Neural progenitor cell (in vitro differentiated cells): Measurements from ENCODE around the gene CROCC2. TPM values are rescaled to one million over a fixed set of nuclear protein-coding genes. Genes with fewer than 3 reads are reported as not detected.

Source experiments
- DNase-seq: peaks from one replicate; pipeline ENCODE4 v3.0.0-alpha.2; 2016; ENCODE audit warnings: low spot score
- H2AFZ ChIP-seq: fragments of 200-600 bp; sonication (generic); replicated peaks from 2 replicates; pipeline ENCODE4 v1.6.1; 2016; ENCODE audit warnings: antibody characterized with exemption
- H3F3A ChIP-seq: fragments of 200-600 bp; sonication (generic); 2 replicates; pipeline ENCODE4 v1.6.1; 2016; ENCODE audit warnings: antibody characterized with exemption, low read depth
- H3K27ac ChIP-seq: fragments of 200-600 bp; sonication (generic); 2 replicates; pipeline ENCODE4 v1.5.1; 2016; ENCODE audit warnings: mild to moderate bottlenecking
- H3K27me3 ChIP-seq: fragments of 200-600 bp; sonication (generic); 2 replicates; pipeline ENCODE4 v1.6.1; 2016; ENCODE audit warnings: mild to moderate bottlenecking, moderate library complexity
- H3K36me3 ChIP-seq: fragments of 200-600 bp; sonication (generic); 2 replicates; pipeline ENCODE4 v1.5.1; 2016
- H3K4me1 ChIP-seq: fragments of 200-600 bp; sonication (generic); 2 replicates; pipeline ENCODE4 v1.6.1; 2016; ENCODE audit warnings: mixed run types
- H3K4me2 ChIP-seq: fragments of 200-600 bp; sonication (generic); 2 replicates; pipeline ENCODE4 v1.6.1; 2016
- H3K4me3 ChIP-seq: fragments of 200-600 bp; sonication (generic); 2 replicates; pipeline ENCODE4 v1.5.1; 2016
- H3K79me2 ChIP-seq: fragments of 200-600 bp; sonication (generic); 2 replicates; pipeline ENCODE4 v1.6.1; 2016; ENCODE audit warnings: low read depth
- H3K9ac ChIP-seq: fragments of 200-600 bp; sonication (generic); 2 replicates; pipeline ENCODE4 v1.6.1; 2016
- H3K9me3 ChIP-seq: fragments of 200-600 bp; sonication (generic); 2 replicates; pipeline ENCODE4 v1.5.1; 2016; ENCODE audit warnings: low read depth
- H4K20me1 ChIP-seq: fragments of 200-600 bp; sonication (generic); 2 replicates; pipeline ENCODE4 v1.6.1; 2016; ENCODE audit warnings: low read depth
- H3K27ac Mint-ChIP-seq: 3 replicates; pipeline ENCODE4 v1.8.0; 2021; ENCODE audit warnings: mixed read lengths
- H3K27me3 Mint-ChIP-seq: 2 replicates; pipeline ENCODE4 v1.8.0; 2022; ENCODE audit warnings: low read depth, mild to moderate bottlenecking, inconsistent platforms, moderate library complexity, mixed read lengths; ENCODE audit not compliant: insufficient read depth
- H3K36me3 Mint-ChIP-seq: 3 replicates; pipeline ENCODE4 v1.8.0; 2021; ENCODE audit warnings: mixed read lengths
- H3K4me1 Mint-ChIP-seq: 3 replicates; pipeline ENCODE4 v1.8.0; 2021; ENCODE audit warnings: mixed read lengths
- H3K4me3 Mint-ChIP-seq: 3 replicates; pipeline ENCODE4 v1.8.0; 2021; ENCODE audit warnings: mild to moderate bottlenecking, moderate library complexity, mixed read lengths
- H3K9me3 Mint-ChIP-seq: 3 replicates; pipeline ENCODE4 v1.8.0; 2020; ENCODE audit warnings: mixed read lengths
- EZH2 ChIP-seq: fragments of 200-600 bp; sonication (generic); IDR thresholded peaks from 2 replicates; pipeline ENCODE4 v1.6.1; 2017; ENCODE audit warnings: antibody characterized with exemption, mild to moderate bottlenecking, moderate library complexity
- EZH2phosphoT487 ChIP-seq: fragments of 200-600 bp; sonication (generic); IDR thresholded peaks from 2 replicates; pipeline ENCODE4 v1.6.1; 2017; ENCODE audit warnings: antibody characterized with exemption
- total RNA-seq: library from RNA; depleted of rRNA; stranded (reverse); fragments of >200 nt; gene quantifications from 2 replicates; pipeline ENCODE4 v1.2.3, GENCODE V29; 2015; ENCODE audit warnings: low replicate concordance
- TF ChIP-seq, protein P1 (sequence below): fragments of 200-600 bp; sonication (generic); IDR thresholded peaks from 2 replicates; pipeline ENCODE4 v1.5.1; 2017; ENCODE audit warnings: antibody characterized with exemption, mild to moderate bottlenecking

The CROCC2 gene
- total RNA-seq, 1 donor from 2014 or later = not detected

DNA sequence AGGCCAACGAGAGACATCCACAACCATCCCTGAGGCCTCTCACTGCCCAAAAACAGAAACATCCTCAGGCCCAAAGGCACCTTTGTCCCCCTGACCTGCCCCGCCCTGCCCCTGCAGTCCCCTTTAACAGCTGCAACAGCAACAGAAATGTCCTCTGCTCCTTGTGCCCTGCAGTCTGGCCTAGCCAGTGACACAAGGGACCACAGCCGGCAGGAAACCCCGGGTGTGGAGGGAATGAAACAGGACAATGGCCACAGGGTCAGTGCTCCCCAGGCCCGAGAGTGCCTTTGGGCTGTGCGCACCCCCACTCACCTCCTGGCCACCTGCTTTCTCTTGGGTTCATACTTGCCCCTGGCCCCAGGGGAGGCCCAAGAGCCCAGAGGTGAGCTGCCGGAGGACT lies 127.9 kb downstream of the CROCC2 start:
- TF ChIP-seq EZH2phosphoT487 (no peak), EZH2 (no peak)
- TF ChIP-seq, protein P1, sequence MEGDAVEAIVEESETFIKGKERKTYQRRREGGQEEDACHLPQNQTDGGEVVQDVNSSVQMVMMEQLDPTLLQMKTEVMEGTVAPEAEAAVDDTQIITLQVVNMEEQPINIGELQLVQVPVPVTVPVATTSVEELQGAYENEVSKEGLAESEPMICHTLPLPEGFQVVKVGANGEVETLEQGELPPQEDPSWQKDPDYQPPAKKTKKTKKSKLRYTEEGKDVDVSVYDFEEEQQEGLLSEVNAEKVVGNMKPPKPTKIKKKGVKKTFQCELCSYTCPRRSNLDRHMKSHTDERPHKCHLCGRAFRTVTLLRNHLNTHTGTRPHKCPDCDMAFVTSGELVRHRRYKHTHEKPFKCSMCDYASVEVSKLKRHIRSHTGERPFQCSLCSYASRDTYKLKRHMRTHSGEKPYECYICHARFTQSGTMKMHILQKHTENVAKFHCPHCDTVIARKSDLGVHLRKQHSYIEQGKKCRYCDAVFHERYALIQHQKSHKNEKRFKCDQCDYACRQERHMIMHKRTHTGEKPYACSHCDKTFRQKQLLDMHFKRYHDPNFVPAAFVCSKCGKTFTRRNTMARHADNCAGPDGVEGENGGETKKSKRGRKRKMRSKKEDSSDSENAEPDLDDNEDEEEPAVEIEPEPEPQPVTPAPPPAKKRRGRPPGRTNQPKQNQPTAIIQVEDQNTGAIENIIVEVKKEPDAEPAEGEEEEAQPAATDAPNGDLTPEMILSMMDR = no peak
- Histone ChIP-seq H3K79me2 (no peaks in the 10 kb centered on the region), H3F3A (no peaks in the 10 kb centered on the region), H3K4me2 (no peak overlapping the region), H3K9me3 (no peaks in the 10 kb centered on the region), H4K20me1 (no peaks in the 10 kb centered on the region), H3K27ac (no peak overlapping the region), H3K36me3 (no peaks in the 10 kb centered on the region), H3K27me3 (peaks cover 48% of the 10 kb centered on the region), H2AFZ (no peak overlapping the region), H3K4me3 (no peak overlapping the region), H3K9ac (no peak overlapping the region), H3K4me1 (peaks cover 11% of the 10 kb centered on the region)
- H3K27ac Mint-ChIP-seq = no peak overlapping the region
- DNase-seq = no peak
- no peaks in the 10 kb centered on the region for H3K36me3 Mint-ChIP-seq
- no peak overlapping the region for H3K4me3 Mint-ChIP-seq
- H3K4me1 Mint-ChIP-seq = peaks cover 4% of the 10 kb centered on the region
- H3K27me3 Mint-ChIP-seq = peaks cover 20% of the 10 kb centered on the region
- H3K9me3 Mint-ChIP-seq = no peaks in the 10 kb centered on the region

DNA sequence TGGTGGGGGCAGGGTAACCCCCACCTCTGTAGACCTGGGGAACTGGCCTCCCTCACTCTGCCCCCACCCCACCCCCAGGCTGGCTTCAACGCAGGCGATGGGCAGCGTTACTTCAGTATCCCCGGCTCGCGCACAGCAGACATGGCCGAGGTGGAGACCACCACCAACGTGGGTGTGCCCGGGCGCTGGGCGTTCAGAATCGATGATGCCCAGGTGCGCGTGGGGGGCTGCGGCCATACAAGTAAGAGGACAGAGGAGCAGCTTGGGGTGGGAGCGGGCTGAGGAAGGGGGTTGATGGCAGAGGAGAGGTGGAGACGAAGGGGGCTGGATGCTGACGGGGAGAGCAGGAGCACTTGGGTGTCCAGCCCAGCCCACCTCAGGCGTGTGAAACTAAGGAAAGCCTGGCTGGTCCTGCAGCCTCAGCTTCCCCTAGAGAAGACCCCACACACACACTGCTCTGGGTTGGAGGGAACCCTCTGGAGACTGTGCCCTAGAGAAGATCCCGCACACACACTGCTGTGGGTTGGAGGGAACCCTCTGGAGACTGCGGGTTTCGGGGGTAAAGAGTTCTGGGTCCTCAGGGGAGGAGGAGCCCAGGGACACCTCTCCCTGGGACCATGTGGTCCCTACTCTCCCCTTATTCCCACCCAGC lies 128.5 kb downstream of the CROCC2 start:
- DNase-seq = no peak

GRCh38 chr2:241035142-241035817 lies 129.1 kb downstream of the CROCC2 start:
- no peak overlapping the region for H3K4me3 ChIP-seq
- no peaks in the 10 kb centered on the region for H3K36me3 ChIP-seq
- no peak overlapping the region for H3K4me3 Mint-ChIP-seq
- TF ChIP-seq EZH2 (peak; percentile 6), EZH2phosphoT487 (no peak)
- H3K9ac ChIP-seq = no peak overlapping the region
- peak overlapping the region; percentile 52 for H3K4me2 ChIP-seq
- H2AFZ ChIP-seq = no peak overlapping the region
- no peaks in the 10 kb centered on the region for H3K9me3 ChIP-seq
- H3K4me1 Mint-ChIP-seq = peaks cover 4% of the 10 kb centered on the region
- H3K79me2 ChIP-seq = no peaks in the 10 kb centered on the region
- H3K27ac Mint-ChIP-seq = no peak overlapping the region
- H3K27me3 Mint-ChIP-seq = peaks cover 28% of the 10 kb centered on the region
- no peaks in the 10 kb centered on the region for H3F3A ChIP-seq
- H3K27ac ChIP-seq = no peak overlapping the region
- H3K36me3 Mint-ChIP-seq = no peaks in the 10 kb centered on the region
- H3K9me3 Mint-ChIP-seq = no peaks in the 10 kb centered on the region
- peaks cover 48% of the 10 kb centered on the region for H3K27me3 ChIP-seq
- H3K4me1 ChIP-seq = peaks cover 11% of the 10 kb centered on the region
- H4K20me1 ChIP-seq = no peaks in the 10 kb centered on the region
- peak; percentile 57 for DNase-seq

More for the DNA sequence above, 128.5 kb downstream of the CROCC2 start:
- TF ChIP-seq, protein P1 = no peak
- TF ChIP-seq EZH2phosphoT487 = no peak
- no peak for TF ChIP-seq EZH2
- Mint-ChIP-seq H3K4me1 (peaks cover 4% of the 10 kb centered on the region), H3K9me3 (no peaks in the 10 kb centered on the region), H3K27ac (no peak overlapping the region), H3K4me3 (no peak overlapping the region), H3K27me3 (peaks cover 24% of the 10 kb centered on the region), H3K36me3 (no peaks in the 10 kb centered on the region)
- H3K4me1 ChIP-seq = peaks cover 11% of the 10 kb centered on the region
- no peak overlapping the region for H3K27ac ChIP-seq
- peaks cover 48% of the 10 kb centered on the region for H3K27me3 ChIP-seq
- no peak overlapping the region for H3K4me2 ChIP-seq
- H3K9me3 ChIP-seq = no peaks in the 10 kb centered on the region
- no peaks in the 10 kb centered on the region for H3K79me2 ChIP-seq
- no peaks in the 10 kb centered on the region for H3F3A ChIP-seq
- H3K36me3 ChIP-seq = no peaks in the 10 kb centered on the region
- no peak overlapping the region for H3K9ac ChIP-seq
- H3K4me3 ChIP-seq = no peak overlapping the region
- H2AFZ ChIP-seq = no peak overlapping the region
- H4K20me1 ChIP-seq = no peaks in the 10 kb centered on the region
